NB4 (cell line): ENCODE measurements around the gene TYW1B.
"Not testable (repeated sequence)": the region's sequence is repeated elsewhere in the genome, so short reads cannot be mapped to it uniquely, and the experiment has no call there.

Source experiments
- MYC ChIP-seq: IDR thresholded peaks from 2 replicates; pipeline ENCODE4 v1.6.1; 2011; ENCODE audit warnings: low read depth, low read length
- POLR2A ChIP-seq: IDR thresholded peaks from 2 replicates; pipeline ENCODE4 v1.6.1; 2011; ENCODE audit warnings: mild to moderate bottlenecking; ENCODE audit not compliant: insufficient read length; ENCODE audit errors: extremely low read depth
- TF ChIP-seq, protein P1 (sequence below): IDR thresholded peaks from one replicate; pipeline ENCODE4 v1.5.1; 2012; ENCODE audit warnings: low read depth, low read length
- TF ChIP-seq, protein P2 (sequence below): IDR thresholded peaks from 2 replicates; pipeline ENCODE4 v1.6.1; 2011; ENCODE audit warnings: low read depth, low read length

DNA sequence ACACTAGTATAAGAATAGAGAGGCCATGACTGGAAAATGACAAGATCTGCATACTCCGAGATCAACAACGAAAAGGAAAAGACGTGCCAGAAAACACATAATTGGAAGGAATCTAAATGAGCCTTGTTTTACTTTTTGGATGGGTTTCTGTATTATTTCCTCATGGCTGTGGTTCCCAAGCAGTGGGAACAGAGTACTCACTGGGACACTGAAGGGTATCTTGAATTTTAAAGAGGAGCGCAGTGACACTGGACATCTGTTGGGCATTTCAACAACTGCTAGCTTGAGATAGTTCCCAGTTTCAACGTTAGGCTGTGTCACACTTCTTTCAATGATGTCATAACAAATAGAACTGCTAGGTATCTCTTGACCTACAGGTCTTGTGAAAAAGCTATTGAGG, 218.2 kb downstream of the TYW1B start:
- TF ChIP-seq POLR2A, MYC: not testable (repeated sequence)
- TF ChIP-seq, protein P1, sequence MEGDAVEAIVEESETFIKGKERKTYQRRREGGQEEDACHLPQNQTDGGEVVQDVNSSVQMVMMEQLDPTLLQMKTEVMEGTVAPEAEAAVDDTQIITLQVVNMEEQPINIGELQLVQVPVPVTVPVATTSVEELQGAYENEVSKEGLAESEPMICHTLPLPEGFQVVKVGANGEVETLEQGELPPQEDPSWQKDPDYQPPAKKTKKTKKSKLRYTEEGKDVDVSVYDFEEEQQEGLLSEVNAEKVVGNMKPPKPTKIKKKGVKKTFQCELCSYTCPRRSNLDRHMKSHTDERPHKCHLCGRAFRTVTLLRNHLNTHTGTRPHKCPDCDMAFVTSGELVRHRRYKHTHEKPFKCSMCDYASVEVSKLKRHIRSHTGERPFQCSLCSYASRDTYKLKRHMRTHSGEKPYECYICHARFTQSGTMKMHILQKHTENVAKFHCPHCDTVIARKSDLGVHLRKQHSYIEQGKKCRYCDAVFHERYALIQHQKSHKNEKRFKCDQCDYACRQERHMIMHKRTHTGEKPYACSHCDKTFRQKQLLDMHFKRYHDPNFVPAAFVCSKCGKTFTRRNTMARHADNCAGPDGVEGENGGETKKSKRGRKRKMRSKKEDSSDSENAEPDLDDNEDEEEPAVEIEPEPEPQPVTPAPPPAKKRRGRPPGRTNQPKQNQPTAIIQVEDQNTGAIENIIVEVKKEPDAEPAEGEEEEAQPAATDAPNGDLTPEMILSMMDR, result not testable (repeated sequence)
- TF ChIP-seq, protein P2, sequence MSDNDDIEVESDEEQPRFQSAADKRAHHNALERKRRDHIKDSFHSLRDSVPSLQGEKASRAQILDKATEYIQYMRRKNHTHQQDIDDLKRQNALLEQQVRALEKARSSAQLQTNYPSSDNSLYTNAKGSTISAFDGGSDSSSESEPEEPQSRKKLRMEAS, result not testable (repeated sequence)
